Activated T-helper 17 cell treated with anti-CD3 and anti-CD28 coated beads, Interleukin-2, amount 50 U/mL, for 72 hours (primary cell): ENCODE results near the gene ACTN4. TPM values are rescaled to one million over a fixed set of nuclear protein-coding genes. Genes with fewer than 3 reads are reported as not detected.

Experiments used
- ATAC-seq: fragments of 150-1000 bp; cut with Tn5 transposase; replicated peaks from 2 replicates; pipeline ENCODE4 v1.10.0; 2021; ENCODE audit warnings: mild to moderate bottlenecking, moderate library complexity
- H3K27ac Mint-ChIP-seq: one replicate; pipeline ENCODE4 v1.8.0; 2022; ENCODE audit warnings: mixed read lengths
- H3K27me3 Mint-ChIP-seq: one replicate; pipeline ENCODE4 v1.8.0; 2022; ENCODE audit warnings: mixed read lengths
- H3K36me3 Mint-ChIP-seq: one replicate; pipeline ENCODE4 v1.8.0; 2022; ENCODE audit warnings: low read depth, mild to moderate bottlenecking, mixed read lengths
- H3K4me1 Mint-ChIP-seq: one replicate; pipeline ENCODE4 v1.8.0; 2022; ENCODE audit warnings: mixed read lengths
- H3K4me3 Mint-ChIP-seq: one replicate; pipeline ENCODE4 v1.8.0; 2022; ENCODE audit warnings: mild to moderate bottlenecking, mixed read lengths
- H3K9me3 Mint-ChIP-seq: one replicate; pipeline ENCODE4 v1.8.0; 2022; ENCODE audit warnings: mixed read lengths
- total RNA-seq, 2 donors: library from RNA; stranded (reverse); gene quantifications; one replicate each; pipeline ENCODE4 v1.2.3, GENCODE V29; 2022

ACTN4 gene
- total RNA-seq, 2 donors from 2014 or later = 312 to 393 TPM

DNA sequence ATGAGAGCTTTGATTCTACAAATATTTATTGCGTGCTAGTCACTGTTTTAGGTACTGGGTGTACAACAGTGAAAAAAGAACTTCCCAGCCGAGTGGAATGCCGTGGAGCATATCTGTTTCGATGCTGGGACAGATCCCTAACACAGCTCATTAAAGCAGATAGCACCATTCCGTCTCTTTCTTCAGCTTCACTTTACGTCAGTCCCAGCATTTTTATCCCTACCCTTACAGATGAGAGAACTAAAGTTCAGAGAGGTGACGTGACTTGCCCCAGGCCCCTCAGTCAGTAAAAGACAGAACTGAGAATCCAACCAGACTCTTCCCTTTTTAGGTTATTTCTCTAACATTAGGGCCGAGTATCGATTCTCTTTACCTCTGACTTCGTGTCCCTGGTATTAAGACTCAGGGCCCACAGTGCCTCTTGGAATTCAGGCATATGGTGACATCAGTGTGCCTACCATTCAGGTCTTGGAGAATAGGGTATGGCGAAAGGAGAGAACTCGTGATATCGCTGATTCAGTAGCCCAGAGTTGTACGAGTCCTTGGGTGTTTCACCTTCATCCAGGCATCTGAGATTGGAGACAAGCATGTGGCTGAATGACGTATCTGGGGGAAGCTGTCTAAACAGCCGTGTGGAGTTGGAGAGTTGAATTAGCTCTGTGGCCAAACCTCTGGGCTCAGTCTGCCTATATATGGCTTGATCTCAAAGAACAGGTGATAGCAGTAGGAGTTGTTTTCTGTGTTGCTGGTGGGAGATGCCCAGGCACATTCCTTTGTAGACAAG is 27.1 kb downstream of the ACTN4 start:
- peaks cover 52% of the 10 kb centered on the region for H3K4me1 Mint-ChIP-seq
- peak overlapping the region; percentile 32 for H3K4me3 Mint-ChIP-seq
- no peaks in the 10 kb centered on the region for H3K27me3 Mint-ChIP-seq
- peak overlapping the region; percentile 67 for H3K27ac Mint-ChIP-seq
- no peaks in the 10 kb centered on the region for H3K9me3 Mint-ChIP-seq
- ATAC-seq = no peak
- peaks cover 32% of the 10 kb centered on the region for H3K36me3 Mint-ChIP-seq

DNA sequence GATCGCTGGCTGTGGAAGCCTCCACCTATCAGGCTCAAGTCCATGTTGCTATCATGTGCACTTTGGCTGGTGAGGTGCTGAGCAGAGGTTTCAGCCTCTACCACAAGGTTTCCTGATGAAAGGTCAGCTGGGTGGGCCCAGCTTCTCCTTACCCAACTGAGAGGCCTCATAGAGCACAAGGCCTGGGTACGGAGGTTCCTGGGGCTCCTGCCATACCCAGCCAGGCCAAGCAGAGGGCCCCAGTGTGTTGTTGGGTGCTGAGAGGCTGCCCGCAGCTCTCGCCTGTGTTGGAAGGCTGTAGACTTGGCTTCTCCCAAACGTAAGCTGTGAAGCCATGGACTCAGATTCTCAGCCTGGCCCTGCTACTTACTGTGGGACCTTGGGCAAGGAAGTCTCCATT is 28.2 kb downstream of the ACTN4 start:
- Mint-ChIP-seq H3K27me3 (no peaks in the 10 kb centered on the region), H3K27ac (peak overlapping the region; percentile 67), H3K9me3 (no peaks in the 10 kb centered on the region), H3K4me1 (peaks cover 54% of the 10 kb centered on the region), H3K36me3 (peaks cover 30% of the 10 kb centered on the region), H3K4me3 (peak overlapping the region; percentile 32)
- ATAC-seq = peak; percentile 67

DNA sequence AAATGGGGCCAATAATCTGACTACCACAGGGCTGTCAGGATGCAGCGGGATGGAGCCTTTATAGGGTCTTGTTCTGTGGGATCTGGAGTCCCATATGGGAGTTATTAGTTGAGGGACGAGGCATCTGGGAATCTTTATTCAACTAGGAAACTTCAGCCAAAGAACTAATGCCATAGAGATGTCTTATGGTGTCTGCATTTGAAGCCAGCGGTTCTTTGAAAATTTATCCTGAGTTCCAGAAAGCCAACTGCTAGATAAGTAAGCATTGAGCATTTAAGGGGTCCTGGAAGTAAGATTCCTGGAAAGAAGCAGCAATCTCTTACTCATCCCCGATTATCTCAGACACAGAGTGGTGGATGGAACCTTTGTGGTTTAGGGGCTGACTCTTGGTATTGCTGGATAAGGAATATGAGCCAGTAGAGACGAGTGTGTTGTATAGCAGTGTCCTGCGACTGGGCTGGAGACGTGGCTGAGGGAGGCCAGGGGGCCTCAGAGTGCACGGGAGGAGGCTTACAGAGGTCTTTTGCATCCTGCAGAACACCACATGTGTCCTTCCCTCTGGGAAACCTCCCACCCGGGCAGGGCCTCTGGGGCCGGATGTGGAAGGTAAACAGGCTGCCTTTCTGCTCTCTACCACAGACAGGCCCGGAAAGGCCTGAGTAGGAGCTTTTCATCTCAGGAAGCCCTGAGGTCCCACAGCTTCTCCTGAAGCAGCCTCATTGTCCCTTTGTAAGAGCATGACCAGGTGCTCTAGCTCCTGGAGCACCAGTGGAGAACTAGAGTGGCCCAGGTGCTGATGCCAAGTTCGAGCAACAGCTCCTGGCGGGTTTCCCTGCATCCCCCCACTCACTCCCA is 28.8 kb downstream of the ACTN4 start:
- peaks cover 30% of the 10 kb centered on the region for H3K36me3 Mint-ChIP-seq
- peak; percentile 27 for ATAC-seq
- H3K4me3 Mint-ChIP-seq = peak overlapping the region; percentile 32
- H3K9me3 Mint-ChIP-seq = no peaks in the 10 kb centered on the region
- H3K27ac Mint-ChIP-seq = peak overlapping the region; percentile 67
- H3K4me1 Mint-ChIP-seq = peaks cover 58% of the 10 kb centered on the region
- H3K27me3 Mint-ChIP-seq = no peaks in the 10 kb centered on the region

DNA sequence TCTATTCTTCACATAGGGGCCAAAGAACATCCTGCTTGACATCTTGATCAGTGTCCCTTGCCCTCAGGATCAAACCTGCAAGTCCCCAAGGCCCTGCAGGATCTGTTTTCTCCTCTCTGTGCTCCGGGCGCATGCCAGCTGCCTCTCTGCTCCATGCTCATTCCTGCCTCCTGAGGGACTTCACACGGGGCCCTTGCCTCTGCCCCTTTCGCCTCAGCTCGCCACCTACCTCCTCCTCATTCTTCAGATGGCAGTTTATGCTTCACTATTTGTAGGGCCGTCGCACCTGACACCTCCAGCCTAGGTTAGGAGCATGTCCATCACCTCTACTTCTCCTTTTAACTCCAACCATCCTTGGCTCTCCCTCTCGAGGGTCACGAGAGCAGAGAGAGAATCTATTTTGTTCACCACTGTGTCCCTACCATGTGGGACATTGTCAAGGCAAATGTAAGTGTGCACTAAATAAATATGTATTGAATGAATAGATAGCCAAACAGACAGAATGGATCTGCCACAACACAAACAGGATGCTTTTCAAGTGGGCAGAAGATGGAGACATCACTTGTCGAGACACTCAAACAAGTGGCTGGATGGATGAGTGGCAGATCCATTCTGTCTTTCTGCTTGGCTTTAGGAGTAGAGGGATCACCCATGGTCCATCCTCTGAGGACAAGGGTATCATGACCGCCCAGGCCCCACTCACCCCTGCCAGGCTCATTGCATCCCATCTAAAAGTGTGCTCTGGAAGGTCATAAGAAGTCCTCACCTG is 29.6 kb downstream of the ACTN4 start:
- Mint-ChIP-seq H3K4me3 (peak overlapping the region; percentile 32), H3K27ac (peak overlapping the region; percentile 35)
- no peak for ATAC-seq

DNA sequence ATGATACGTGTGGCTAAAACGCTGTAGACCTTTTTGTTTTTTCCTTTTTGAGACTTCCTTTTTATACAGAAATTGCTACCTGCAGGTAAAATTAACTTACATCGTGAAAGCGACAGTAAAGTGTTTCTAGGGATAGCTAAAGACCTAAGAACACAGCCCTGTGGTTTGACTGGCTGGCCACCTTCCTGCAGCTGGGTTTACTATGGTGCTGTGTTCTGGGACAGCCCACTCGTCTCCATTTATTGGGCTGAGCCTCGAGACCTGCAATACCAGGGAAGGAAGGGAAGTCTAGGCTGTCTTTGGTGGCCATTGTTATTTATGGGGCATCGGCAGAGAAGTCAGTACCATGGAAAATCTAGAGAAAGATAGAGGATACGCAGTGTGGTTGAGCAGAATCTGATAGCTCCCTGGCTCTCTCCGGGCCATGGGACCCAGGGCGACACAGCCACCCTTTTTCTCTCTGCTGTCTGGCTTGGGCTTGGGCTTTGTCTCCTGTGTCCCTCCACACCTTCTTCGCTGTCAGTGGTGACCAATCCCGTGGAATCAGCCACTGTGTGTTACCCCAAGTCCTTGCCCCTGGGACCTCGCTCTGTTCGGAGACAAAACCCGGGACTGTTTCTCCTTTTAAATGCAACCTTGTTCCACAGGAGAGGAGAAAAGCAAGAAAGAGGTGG is 30.9 kb downstream of the ACTN4 start:
- H3K4me3 Mint-ChIP-seq = peak overlapping the region; percentile 4
- no peak for ATAC-seq
- H3K4me1 Mint-ChIP-seq = peaks cover 74% of the 10 kb centered on the region
- H3K9me3 Mint-ChIP-seq = no peaks in the 10 kb centered on the region
- no peak overlapping the region for H3K27ac Mint-ChIP-seq
- H3K36me3 Mint-ChIP-seq = peaks cover 30% of the 10 kb centered on the region
- no peaks in the 10 kb centered on the region for H3K27me3 Mint-ChIP-seq

More for the DNA sequence above, 29.6 kb downstream of the ACTN4 start:
- H3K36me3 Mint-ChIP-seq = peaks cover 30% of the 10 kb centered on the region
- no peaks in the 10 kb centered on the region for H3K27me3 Mint-ChIP-seq
- H3K4me1 Mint-ChIP-seq = peaks cover 63% of the 10 kb centered on the region
- no peaks in the 10 kb centered on the region for H3K9me3 Mint-ChIP-seq

DNA sequence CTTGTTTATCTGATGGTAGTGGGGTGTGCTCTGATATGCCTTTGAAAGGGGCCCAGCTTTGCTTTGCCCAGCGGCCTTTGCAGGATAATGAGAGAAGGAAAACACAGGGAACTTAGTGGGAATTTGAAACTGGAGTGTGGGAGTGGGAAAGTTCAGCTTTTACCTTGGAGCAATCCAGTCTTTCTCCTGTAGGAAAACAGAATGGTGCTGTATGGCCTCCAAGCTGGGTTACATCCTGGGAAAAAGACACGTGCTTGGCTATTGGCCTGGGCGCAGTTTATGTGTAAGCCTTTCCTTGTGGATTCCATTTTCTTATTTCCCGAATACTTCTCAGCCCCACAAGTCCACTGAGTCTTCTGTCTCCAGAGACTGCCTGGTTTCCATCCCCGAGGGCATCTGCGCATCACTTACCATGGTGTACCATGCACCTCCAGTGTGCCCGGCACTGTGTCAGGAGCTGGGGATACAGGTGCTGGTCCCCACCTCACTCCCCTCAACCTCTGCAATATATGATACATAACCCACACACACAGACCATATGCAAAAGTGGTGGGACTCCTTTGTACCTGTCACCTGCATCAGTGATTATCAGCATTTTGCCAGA is 31.5 kb downstream of the ACTN4 start:
- H3K9me3 Mint-ChIP-seq = no peaks in the 10 kb centered on the region
- H3K4me3 Mint-ChIP-seq = peak overlapping the region; percentile 4
- peaks cover 30% of the 10 kb centered on the region for H3K36me3 Mint-ChIP-seq
- ATAC-seq = no peak
- H3K27me3 Mint-ChIP-seq = no peaks in the 10 kb centered on the region
- H3K4me1 Mint-ChIP-seq = peaks cover 78% of the 10 kb centered on the region
- H3K27ac Mint-ChIP-seq = no peak overlapping the region

DNA sequence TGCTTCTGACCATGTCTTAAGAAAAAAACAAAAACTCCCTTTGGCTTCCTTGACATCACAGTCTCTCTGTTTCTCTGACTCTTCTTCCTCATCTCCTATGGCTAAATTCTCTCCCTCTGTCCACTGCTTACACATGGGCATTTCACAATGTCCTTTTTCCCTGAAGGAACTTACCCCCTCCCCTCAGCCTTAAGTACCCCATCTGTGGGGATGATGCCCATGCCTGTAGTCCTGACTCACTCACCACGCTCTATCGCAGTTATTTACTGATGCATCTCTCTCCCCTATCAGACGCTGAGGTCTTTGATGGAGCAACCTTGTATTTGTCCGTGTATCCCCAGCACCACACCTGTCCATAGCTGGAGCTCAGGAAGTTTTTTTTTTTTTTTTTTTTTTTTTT is 32.4 kb downstream of the ACTN4 start:
- Mint-ChIP-seq H3K4me1 (peaks cover 71% of the 10 kb centered on the region), H3K27ac (no peak overlapping the region), H3K4me3 (peak overlapping the region; percentile 37), H3K36me3 (peaks cover 30% of the 10 kb centered on the region), H3K9me3 (no peaks in the 10 kb centered on the region), H3K27me3 (no peaks in the 10 kb centered on the region)
- no peak for ATAC-seq

DNA sequence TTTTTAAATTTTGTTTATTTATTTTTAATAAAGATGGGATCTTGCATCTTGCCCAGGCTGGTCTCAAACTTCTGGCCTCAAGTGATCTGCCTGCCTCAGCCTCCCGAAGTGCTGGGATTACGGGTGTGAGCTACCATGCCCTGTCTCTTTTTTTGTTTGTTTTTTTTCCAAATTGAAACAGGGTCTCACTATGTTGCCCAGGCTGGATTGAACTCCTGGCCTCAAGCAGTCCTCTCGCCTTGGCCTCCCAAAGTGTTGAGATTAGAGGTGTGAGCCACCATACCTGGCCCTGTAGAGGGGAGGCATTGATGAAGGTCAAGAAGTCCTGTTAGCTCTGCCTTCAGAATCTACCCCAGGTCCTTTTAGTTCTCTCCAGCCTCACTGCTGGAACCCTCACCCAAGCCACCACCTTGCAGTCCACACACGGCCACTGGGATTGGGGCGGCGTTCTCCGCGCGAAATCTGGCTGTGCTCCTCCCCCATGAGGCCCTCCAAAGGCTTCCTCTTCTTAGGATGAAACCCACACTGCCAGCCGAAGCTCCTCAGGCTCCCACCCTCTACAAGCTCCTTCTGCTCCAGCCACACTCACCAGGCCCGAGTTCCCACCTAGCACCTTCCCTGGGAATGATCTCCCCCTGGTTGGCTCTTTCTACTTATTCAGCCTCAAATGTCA is 34.9 kb downstream of the ACTN4 start:
- H3K4me1 Mint-ChIP-seq = peaks cover 64% of the 10 kb centered on the region

DNA sequence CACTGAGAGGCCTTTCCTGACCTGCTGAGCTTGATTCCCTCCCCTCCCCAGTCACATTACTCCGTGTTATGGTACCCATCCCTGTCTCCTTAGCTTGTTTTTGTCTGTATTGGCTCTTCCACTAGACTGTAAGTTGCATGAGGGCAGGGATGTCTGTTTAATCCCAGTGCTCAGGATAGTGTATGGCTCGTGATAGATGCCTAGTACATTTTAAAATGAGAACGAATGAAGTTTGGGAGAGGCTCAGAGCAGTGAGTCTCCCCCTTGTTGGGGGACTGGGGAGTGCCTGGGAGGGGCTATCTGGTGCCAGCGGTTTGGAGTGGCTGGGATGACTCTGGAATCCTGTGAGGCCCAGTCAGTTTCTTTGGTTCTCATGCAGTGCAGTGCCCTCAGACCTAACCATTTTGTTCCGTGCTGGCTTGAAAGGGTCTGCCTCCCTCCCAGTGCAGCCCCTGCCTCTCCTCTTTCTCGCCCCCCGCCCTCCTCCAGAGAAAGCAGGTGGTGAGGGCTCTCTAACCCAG is 35.5 kb downstream of the ACTN4 start:
- no peaks in the 10 kb centered on the region for H3K9me3 Mint-ChIP-seq
- peaks cover 67% of the 10 kb centered on the region for H3K4me1 Mint-ChIP-seq
- H3K36me3 Mint-ChIP-seq = peaks cover 28% of the 10 kb centered on the region
- peak overlapping the region; percentile 75 for H3K4me3 Mint-ChIP-seq
- H3K27ac Mint-ChIP-seq = peak overlapping the region; percentile 91
- no peaks in the 10 kb centered on the region for H3K27me3 Mint-ChIP-seq
- ATAC-seq = no peak

More for the DNA sequence above, 34.9 kb downstream of the ACTN4 start:
- Mint-ChIP-seq H3K4me3 (peak overlapping the region; percentile 75), H3K9me3 (no peaks in the 10 kb centered on the region), H3K36me3 (peaks cover 31% of the 10 kb centered on the region), H3K27me3 (no peaks in the 10 kb centered on the region), H3K27ac (peak overlapping the region; percentile 91)
- no peak for ATAC-seq

DNA sequence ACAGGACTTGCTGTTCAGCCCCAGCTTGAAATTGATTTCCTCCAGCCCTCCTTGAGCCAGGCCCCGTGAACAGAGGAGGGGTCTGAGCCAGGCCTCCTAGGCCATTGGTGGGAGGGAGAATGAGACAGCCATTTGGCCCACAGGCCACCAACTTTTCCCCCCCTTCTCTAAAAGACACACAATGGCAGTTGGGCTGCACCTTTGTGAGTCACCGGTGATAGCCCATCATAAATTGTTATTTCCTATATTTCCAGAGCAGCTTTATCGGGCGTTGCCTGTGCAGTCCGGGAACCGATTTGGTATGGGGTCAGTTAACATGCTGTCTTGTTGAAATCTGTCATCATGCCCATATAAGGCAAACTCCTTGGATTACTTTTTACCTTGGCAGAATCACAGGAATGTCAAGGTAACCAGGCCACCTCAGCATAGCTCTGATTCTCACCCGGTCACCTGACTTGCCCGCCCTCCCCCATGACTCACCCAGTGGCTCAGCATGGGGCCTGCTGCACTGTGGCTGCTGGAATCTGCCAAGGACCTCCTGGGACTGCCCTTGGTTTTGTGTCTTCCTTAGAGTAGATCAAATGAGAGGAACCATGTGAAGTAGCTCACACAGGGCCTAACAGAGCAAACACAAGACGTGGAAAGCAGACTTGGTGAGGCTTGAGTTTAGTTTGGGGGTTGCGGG is 36.1 kb downstream of the ACTN4 start:
- Mint-ChIP-seq H3K4me1 (peaks cover 61% of the 10 kb centered on the region), H3K27ac (peak overlapping the region; percentile 91), H3K4me3 (peak overlapping the region; percentile 75), H3K9me3 (no peaks in the 10 kb centered on the region), H3K27me3 (no peaks in the 10 kb centered on the region), H3K36me3 (peaks cover 22% of the 10 kb centered on the region)
- peak; percentile 75 for ATAC-seq

DNA sequence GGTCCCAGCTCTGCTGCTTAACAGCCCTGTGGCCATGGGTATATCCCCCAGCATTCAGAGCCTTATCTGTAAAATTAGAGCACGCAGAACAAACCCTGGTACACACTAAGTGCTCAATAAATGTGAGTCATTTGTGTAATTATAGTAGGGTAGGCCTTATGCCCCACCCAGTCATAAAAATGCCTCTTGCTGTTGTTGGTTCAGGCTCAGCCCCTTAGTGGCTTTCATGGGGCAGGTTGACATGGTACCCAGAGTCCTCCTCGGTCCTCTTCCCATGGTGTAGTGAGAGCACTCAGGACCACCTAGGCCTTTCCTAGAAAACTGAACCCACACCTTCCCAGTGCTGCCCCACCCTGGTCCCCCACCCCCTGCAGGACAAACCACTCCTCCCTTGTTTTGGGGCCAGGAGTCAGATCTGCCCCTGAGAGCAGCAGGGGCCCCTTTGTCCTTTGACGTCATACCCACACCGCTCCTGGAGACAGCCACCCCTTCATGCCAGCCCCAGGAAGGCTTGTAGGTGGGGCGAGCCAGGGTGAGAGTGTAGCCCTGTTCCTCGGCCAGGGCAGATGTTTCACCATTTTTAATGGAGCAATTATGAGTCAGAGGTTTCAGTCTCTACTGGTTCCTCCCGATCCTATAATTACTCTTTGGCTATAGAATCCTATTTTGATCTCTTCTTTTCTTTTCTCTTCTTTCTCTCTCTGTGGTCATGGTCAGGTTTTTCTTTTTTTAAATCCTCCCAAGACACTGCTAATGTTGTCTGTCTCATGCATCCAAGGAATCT is 36.8 kb downstream of the ACTN4 start:
- H3K4me3 Mint-ChIP-seq = peak overlapping the region; percentile 75
- no peaks in the 10 kb centered on the region for H3K9me3 Mint-ChIP-seq

More for the DNA sequence above, 36.8 kb downstream of the ACTN4 start:
- H3K4me1 Mint-ChIP-seq = peaks cover 62% of the 10 kb centered on the region
- H3K36me3 Mint-ChIP-seq = peaks cover 20% of the 10 kb centered on the region
- peak overlapping the region; percentile 91 for H3K27ac Mint-ChIP-seq
- ATAC-seq = peak; percentile 61
- no peaks in the 10 kb centered on the region for H3K27me3 Mint-ChIP-seq
